SIG-M5 treated with dmso at 0.1 percent for 504 hours (cell line): Measurements from ENCODE around the gene STOML1.

Experiments used
- DNase-seq: peaks from one replicate; lab custom pipeline; 2025; ENCODE audit not compliant: unreplicated experiment; lab: John Stamatoyannopoulos, UW

Gene STOML1, protein sequence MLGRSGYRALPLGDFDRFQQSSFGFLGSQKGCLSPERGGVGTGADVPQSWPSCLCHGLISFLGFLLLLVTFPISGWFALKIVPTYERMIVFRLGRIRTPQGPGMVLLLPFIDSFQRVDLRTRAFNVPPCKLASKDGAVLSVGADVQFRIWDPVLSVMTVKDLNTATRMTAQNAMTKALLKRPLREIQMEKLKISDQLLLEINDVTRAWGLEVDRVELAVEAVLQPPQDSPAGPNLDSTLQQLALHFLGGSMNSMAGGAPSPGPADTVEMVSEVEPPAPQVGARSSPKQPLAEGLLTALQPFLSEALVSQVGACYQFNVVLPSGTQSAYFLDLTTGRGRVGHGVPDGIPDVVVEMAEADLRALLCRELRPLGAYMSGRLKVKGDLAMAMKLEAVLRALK

DNA sequence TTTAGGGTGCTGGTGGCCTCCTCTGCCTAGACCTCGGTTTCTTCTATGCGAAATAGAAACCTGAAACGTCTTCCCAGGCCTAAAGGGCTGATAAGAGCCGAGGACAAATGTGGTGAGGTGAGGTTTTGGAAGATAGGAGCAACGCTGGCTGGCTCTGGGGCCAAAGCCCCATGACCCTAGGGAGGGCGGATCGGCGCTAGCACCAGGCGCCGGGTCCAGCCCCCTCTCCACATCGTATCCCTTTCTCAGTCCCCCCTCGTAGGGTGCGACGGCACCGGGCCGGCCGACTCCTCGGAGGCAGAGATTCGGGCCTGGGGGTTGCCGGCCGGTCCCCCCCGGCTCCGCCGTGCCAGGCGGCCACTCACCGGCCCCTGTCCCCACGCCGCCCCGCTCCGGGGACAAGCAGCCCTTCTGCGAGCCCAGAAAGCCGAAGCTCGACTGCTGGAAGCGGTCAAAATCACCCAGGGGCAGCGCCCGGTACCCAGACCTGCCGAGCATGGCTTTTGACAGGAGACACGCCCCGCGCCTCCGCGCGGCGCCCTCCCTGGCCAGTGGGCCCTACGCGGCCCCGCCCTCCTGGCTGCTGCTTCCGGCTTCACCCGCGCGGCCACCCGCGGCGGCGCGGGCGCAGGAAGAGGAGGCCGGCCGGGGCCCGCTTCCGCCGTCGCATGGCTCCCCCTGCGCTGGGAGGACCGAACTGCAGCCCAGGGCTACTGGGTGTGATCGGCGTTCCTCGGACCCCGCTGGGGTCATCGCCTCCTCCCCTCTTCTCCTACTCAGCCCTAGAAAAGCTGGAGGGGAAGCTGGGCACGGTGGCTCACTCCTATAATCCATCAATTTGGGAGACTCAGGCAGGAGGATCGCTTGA lies at the start of gene STOML1:
TSS of gene STOML1 (minus strand) at position 570 of the 868 bp plus-strand sequence. CDS start at position 498, 72 bp downstream.
- DNase-seq: peak; percentile 84

DNA sequence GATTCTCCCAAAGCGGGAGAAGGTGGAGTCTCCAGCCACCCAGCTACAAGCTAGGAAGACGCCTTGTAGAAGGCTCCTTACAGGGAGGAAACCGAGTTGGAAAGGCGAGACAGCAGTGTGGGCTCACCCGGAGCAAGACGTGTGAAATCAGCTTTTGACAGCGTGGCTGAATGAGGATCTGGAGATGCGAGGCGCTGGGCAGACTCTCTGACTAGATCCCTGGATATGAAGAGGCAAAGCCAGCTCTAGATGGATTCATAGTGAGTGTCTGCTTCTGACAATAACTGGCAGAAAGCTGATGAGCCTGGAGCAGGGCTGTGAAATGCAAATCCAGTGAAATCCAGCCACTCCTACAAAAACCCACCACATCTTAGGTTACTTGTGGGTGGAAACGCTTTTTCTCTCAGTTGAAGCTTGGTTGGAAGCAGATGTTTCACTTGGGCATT lies 49.2 kb upstream of the STOML1 start:
- no peak for DNase-seq

DNA sequence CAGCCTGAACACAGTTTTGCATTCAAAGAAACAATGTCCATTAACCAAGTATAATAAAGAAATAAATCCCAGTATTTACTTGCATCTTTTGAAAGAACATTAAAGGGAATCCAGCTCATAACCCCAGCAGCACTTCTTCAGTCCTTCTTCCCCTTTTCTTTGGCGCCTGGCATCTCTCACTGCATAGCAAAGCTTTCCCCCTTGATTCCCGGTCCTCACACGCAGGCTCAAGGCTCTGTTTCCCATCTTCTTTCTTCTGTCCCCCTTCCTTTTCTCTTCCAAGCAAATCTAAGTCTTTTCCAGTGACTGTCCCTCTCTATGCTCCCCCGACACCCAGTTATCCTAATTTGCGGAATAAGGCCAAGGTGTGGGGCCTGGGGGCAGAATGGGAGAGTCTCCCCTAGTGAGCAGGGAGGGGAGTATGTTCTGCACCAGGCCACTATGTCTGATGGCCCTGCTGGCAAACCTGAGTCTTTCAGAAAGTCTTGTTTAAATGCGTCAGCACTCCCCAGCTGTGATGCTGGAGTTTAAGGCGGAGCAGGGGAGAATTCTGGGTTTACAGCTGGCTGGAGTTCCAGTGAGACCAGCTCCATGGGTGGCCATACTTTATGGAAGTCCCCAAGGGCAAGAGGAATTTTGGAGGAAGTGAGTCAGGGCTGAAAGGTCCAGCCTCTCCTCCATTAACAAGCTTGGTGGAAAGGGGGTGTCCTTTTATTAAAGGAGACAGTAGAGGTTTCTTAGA lies 48.2 kb upstream of the STOML1 start:
- DNase-seq: no peak

DNA sequence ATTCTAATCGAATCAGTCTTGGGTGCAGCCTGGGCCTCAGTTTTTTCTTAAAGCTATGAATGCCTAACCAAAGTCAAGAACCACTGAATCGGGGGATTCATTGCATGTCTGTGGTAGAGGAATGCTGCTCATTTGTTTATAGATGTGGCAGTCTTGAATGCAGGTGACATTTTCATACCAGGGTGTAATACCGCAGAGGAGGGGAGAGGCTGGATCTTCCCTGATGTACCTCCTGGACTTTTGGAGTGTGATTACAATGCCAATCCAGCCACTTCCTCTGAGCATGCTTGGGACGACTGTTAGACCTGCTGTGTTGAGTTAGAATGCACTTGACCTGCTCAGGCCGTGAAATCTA lies 47.5 kb upstream of the STOML1 start:
- no peak for DNase-seq

DNA sequence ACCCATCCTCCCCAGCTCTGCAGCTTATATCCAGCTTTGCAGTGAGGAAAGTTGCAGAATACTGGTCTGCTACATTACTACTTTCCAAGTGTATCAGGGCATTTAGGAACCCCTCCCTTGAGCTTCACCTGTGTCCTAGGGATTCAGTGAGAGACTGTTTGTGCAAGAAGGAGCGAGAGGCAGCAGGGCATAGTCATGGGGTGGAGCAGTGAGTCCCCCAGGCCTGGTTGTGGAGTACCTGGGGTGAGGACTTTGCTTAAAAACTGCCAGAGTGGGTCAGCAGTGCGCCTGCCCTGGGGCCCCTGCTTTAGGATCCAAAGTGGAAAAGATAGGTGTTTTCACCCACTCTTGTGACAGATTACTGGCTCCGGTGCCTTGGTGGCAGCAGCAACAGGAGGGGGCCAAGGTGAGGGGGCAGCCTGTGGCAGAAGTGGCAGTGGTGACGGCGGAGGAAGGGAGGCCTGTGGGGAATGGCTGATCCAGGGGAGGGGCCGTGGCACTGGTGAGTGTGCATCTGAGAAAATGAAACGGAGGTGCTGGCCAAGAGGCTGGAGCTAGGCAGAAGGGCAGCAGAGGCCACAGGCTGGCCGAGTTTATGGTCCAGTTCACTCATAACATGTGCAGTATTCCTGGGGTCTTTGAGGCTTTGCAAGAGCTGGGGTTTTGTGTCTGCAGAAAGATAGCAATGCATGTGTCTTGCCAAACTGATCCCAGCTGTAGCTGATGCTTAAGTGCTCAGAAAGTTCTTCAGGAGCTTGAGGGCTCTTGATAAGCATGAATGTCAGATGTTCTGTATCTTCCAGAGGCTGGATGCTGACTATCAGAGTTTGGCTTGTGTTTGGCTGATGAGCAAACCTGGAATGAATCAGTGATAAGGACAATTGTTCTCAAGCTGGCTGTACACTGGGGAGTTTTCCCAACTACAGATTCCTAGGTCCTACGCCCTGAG lies 46.9 kb upstream of the STOML1 start:
- DNase-seq: no peak

DNA sequence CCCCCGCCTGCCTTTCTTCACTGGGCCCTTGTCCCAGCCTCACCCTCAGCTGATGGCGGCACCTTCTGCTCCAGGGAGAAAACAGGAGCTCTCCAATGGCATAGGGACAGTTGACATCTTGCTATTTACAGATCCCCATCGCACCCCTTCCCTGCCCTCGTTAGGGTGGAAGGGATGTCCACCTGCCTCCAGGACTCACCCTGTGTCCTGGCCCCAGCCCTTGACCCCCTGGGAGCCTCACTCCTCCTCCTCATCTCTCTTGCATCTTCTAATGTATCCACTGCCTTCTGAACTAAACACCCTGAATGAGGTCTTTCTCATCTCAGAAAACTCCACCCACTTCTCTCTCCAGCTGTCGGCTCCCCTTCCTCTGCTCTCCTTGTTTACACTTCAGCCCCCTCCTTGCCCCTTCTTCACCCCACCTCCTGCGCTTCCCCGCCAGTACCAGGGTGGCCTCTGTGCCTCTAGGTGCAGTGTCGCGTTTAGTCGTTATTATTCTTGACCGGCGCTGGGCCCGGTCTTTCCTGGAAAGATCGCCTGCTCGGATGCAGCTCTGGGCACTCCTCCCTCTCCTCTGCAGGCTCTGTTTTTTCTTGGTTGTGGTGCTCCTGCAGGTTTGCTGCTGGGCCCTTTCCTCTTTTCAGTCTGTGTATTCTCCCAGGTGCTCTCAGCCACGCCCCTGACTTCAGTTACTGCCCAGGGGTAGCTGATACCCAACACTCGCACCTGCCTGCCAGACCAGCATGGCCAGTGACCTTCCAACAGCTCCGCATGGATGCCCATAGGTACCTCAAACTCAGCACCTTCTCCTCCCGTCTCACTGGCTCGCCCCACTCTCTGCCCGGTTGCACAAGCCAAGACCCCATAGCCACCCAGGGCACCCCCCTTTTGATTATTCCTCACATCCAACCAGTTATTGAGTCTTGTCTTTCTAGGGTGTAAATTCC lies 45.3 kb upstream of the STOML1 start:
- DNase-seq: no peak

DNA sequence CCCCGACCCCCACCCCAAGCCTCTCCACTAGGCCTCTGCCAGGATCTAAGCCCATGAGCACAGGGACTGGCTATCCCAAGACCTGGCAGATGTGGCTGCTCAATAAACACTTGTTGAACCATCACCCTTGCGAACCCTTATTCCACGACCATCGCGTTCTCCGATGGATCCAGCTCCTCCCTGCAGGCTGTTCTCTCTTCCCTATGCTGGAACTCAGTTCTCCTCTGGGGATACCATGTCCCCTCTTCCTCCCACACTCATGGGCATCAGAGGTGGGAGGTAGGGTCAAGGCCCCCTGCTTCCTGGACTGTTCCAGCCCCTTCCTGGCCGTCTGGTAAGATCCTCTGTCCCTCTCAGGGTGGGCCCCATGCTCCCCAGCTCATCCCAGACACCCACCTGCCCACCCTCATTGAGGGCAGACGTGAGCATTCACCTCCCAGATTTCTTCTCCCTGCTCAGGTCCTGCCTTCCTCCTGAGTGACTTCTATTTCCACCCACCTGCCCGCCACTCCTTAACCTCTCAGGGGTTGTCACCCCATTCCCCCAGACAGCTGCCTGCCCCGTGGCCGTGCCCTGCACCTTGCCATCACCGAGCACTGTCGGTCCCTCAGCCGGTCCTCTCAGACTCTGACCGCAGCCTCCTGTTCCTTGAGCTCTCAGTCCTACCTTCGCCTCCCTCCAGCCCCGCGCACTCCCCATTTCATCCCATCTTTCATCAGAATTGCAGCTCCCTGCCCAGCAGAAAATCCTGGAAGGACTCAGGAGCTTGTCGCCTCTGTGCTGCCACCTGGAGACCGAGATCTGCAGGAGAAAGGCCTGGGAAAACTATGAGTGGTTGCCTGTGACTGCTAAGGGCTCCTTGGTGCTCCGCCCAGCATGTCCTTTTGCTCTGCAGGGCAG lies 44.4 kb upstream of the STOML1 start:
- peak; percentile 28 for DNase-seq

DNA sequence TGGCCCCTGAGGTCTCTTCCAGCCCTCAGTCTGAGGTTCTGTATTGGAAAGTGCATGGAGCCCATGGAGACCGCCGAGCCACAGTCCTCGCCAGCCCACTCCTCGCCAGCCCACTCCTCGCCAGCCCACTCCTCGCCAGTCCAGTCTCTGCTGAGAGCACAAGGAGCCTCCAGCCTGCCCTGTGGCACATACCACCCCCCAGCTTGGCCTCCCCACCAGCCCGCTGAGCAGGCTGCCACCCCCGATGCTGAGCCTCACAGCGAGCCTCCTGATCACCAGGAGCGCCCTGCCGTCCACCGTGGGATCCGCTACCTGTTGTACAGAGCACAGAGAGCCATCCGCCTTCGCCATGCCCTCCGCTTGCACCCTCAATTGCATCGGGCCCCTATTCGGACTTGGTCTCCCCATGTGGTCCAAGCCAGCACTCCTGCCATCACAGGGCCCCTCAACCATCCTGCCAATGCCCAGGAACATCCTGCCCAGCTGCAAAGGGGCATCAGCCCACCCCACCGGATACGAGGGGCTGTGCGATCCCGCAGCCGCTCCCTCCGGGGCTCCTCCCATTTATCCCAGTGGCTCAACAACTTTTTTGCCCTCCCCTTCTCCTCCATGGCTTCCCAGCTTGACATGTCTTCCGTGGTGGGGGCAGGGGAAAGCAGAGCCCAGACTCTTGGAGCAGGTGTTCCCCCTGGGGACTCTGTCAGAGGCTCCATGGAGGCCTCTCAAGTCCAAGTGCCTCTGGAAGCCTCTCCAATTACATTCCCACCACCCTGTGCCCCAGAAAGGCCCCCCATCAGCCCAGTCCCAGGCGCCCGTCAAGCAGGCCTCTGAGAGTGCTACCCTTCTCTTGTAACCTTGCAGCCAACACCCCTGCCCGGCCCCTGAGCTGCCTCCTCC lies 43.3 kb upstream of the STOML1 start:
- DNase-seq: no peak

DNA sequence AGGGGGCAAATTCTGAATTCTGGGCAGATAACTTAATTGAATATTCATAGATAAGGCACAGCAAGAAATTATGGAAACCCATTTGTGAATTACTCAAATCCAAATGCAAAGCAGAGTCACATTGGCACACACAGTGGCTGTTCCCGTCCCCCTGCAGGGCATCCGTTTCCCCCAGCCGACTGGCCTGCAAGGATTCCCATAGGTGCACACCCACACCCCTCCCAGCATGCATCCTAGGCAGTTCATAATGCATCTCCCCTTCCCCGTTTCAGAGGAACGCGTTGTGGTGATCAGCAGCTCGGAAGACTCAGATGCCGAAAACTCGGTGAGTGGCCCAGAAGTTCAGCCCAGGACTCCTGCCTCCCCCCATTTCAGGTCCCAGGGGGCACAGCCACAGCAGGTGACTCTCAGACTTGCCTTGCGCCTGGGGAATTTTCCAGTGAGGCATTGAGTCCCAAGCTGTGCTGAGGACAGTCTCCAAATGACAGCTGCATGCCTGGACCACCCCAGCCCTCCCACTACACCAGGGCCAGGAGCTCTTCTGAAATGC lies 42.2 kb upstream of the STOML1 start:
- DNase-seq: no peak

DNA sequence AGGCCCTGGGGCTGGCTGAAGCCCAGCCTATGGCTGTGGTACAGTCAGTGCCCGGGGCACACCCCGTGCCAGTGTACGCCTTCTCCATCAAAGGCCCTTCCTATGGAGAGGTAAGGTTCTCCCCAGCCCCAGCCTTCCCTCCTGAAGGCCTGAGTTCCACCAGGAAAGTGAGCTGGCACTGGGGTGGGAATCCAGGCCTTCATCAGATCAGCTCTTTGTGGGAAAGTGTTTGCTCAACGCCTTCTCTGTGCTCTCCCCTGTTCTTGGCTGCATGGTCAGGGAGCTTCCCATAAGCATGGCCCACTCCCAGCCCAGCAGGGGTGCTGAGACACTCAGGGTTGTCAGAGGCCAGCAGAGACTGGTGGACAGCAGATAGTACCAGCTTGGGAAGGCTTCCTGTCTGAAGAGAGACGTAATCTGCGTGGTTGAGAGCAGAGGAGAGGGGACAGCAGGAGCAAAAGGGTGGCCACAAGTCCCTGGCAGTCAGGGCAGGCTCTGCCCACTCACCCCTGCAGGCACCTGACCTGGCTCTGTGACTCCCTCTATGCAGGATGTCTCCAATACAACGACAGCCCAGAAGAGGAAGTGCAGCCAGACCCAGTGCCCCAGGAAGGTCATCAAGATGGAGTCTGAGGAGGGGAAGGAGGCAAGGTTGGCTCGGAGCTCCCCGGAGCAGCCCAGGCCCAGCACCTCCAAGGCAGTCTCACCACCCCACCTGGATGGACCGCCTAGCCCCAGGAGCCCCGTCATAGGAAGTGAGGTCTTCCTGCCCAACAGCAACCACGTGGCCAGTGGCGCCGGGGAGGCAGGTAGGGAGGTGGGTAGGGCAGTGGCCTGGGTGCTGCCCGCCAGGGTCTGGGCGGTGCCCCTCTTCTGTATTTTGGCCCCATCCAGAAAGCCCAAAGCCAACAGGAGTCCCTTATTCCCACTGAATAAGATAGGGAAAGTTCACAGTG lies 40.8 kb upstream of the STOML1 start:
- no peak for DNase-seq

DNA sequence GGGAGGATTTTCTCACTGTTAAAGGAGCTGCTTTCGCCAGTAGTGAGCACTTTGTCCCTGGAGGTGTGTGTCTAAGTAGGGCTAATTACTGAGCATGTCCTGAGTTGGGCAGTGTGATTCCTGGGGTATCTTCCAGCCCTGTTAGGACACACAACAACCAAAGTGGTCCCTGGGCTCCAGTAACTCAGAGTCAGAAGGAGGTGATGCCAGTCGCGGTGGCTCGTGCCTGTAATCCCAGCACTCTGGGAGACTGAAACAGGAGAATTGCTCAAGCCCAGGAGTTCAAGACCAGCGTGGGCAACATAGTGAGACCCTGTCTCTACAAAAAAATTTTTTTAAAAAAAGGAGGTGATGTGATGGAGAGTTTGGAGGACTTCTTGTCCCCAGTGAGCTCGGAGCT lies 40.0 kb upstream of the STOML1 start:
- DNase-seq: no peak

DNA sequence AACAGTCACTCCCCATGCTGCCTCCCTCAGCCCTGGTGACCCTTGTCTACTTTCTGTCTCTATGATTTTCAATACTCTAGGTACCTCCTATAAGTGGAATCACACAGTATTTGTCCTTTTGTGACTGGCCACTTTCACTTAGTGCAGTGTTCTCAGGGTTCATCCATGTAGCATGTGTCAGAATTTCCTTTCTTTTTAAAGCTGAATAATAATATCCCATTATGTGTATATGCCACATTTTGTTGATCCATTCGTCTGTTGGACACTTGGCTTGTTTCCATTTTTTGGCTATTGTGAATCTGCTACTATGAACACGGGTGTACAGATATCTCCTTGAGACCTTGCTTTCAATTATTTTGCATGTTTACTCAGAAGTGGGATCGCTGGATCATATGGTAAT lies 36.6 kb upstream of the STOML1 start:
- DNase-seq: no peak

DNA sequence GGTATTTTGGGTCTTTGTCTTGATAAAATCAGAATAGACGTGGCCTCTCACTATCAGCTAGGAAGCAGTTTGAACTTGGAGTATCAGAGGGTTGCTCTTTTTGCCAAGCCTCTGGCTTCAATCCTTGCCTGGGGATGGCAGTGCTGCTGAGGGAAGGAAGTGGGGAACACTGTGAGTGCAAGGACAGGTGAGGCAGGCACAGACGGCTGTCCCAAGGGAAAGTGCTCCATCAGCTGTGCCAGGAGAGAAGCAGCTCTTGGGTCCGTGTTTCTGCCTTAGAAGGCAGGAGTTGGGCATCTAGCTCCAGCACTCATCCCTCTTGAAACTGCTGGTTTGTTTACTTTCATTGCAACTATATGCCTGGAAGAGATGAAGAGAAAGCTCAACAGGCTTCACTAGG lies 35.6 kb upstream of the STOML1 start:
- no peak for DNase-seq

DNA sequence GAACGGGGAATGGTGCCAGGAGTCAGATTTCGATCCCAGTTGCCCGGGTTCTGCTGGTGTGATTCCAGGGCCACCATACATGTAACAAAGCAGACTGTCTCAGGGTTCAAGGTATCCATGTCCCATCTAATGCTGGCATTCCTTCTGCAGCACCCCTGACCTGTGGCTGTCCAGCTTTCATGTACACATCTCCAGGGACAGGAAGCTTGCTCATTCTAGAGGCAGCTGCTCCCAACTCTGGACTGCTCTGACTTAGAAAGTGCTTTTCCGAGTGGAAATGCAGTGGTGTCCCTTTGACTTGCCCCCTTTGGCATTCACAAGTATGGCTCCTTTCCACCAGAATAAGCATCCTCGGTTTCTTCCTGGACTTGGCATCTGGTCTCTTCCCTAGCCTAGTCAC lies 33.3 kb upstream of the STOML1 start:
- no peak for DNase-seq

DNA sequence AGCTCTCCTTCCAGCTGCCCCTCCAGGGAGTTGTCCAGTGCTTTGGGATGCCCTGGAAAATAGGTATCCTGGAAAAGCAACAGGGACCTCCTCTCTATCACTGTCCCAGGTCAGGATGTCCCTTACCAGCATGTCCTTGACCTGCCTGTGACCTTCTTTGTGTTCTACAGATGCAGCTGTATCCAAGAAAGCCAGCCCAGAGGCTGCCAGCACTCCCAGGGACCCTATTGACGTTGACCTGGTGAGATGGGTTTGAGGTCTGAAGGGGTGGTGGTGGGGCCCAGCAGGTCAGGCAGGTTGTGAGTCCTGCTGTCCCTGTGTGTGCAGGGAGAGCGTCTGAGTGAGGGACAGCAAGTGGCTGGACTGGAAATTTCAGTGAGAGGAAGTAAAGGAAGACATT lies 32.6 kb upstream of the STOML1 start:
- no peak for DNase-seq
